IMR-90 (cell line): ENCODE data around the gene TCP11L1. TPM values are rescaled to one million over a fixed set of nuclear protein-coding genes. Genes with fewer than 3 reads are reported as not detected.
A peak's percentile ranks its signal among the peaks of the same experiment; 100 is the strongest.

ENCODE experiments used
- ATAC-seq: fragments of 200-7000 bp; cut with Tn5 transposase; 2 replicates; pipeline ENCODE4 v1.9.1; 2020; ENCODE audit warnings: low read depth, mild to moderate bottlenecking, moderate library complexity
- BruUV-seq: library from RNA; stranded (reverse); fragments of 400-500 nt; replicated peaks from 2 replicates; lab custom pipeline; 2021; lab: Mats Ljungman, UMichigan
- CTCF ChIA-PET: fragments of 300-600 bp; formaldehyde crosslinking; extraction: SDS; loops from one replicate; lab custom pipeline; 2021; ENCODE audit warnings: antibody characterized with exemption; lab: Yijun Ruan, JAX
- POLR2A ChIA-PET: fragments of 300-600 bp; sonication (Branson Sonifier 250); formaldehyde crosslinking; loops from one replicate; lab custom pipeline; 2022; ENCODE audit warnings: antibody characterized with exemption; ENCODE audit not compliant: unreplicated experiment; lab: Charles Lee
- DNase-seq: peaks from one replicate; pipeline ENCODE4 v3.0.0; 2013
- H2AFZ ChIP-seq: replicated peaks from 2 replicates; pipeline ENCODE3; 2013; ENCODE audit warnings: low read length, mild to moderate bottlenecking; ENCODE audit not compliant: poor library complexity
- H2AK5ac ChIP-seq: 2 replicates; pipeline ENCODE4 v1.6.1; 2013; ENCODE audit warnings: low read depth, low read length, inconsistent platforms
- H2AK9ac ChIP-seq: replicated peaks from 2 replicates; pipeline ENCODE3; 2013; ENCODE audit warnings: mild to moderate bottlenecking, low read depth, low read length, moderate library complexity; ENCODE audit not compliant: poor library complexity
- H2BK120ac ChIP-seq: 2 replicates; pipeline ENCODE4 v1.6.1; 2013; ENCODE audit warnings: low read depth, low read length, inconsistent platforms
- H2BK15ac ChIP-seq: 3 replicates; pipeline ENCODE4 v1.6.1; 2013; ENCODE audit warnings: low read depth, low read length, inconsistent platforms
- H2BK20ac ChIP-seq: 2 replicates; pipeline ENCODE4 v1.6.1; 2013; ENCODE audit warnings: low read depth, mild to moderate bottlenecking, inconsistent platforms, low read length, moderate library complexity
- H2BK5ac ChIP-seq: 2 replicates; pipeline ENCODE4 v1.6.1; 2013; ENCODE audit warnings: mild to moderate bottlenecking, low read depth, low read length, inconsistent platforms; ENCODE audit not compliant: poor library complexity, severe bottlenecking
- H3K14ac ChIP-seq: replicated peaks from 2 replicates; pipeline ENCODE4 v1.6.1; 2013; ENCODE audit warnings: low read depth, low read length, inconsistent platforms
- H3K18ac ChIP-seq: 2 replicates; pipeline ENCODE4 v1.6.1; 2013; ENCODE audit warnings: low read depth, low read length, control low read depth
- H3K23ac ChIP-seq: 2 replicates; pipeline ENCODE4 v1.6.1; 2013; ENCODE audit warnings: low read depth, low read length, inconsistent platforms
- H3K27ac ChIP-seq: 2 replicates; pipeline ENCODE4 v1.5.1; 2013; ENCODE audit warnings: mild to moderate bottlenecking, control low read depth, low read length; ENCODE audit not compliant: insufficient read depth
- H3K27me3 ChIP-seq: 2 replicates; pipeline ENCODE4 v1.6.1; 2013; ENCODE audit warnings: low read length; ENCODE audit not compliant: control insufficient read depth, insufficient read depth
- H3K36me3 ChIP-seq: 2 replicates; pipeline ENCODE4 v1.6.1; 2013; ENCODE audit warnings: low read length, mixed read lengths; ENCODE audit not compliant: control insufficient read depth, insufficient read depth
- H3K4ac ChIP-seq: 2 replicates; pipeline ENCODE4 v1.6.1; 2013; ENCODE audit warnings: low read depth, low read length, inconsistent platforms
- H3K4me1 ChIP-seq: 2 replicates; pipeline ENCODE4 v1.6.1; 2013; ENCODE audit warnings: low read length, mixed read lengths; ENCODE audit not compliant: control insufficient read depth, insufficient read depth
- H3K4me2 ChIP-seq: 2 replicates; pipeline ENCODE4 v1.6.1; 2013; ENCODE audit warnings: low read depth, mild to moderate bottlenecking, control low read depth, low read length, moderate library complexity
- H3K4me3 ChIP-seq: 2 replicates; pipeline ENCODE4 v1.5.1; 2013; ENCODE audit warnings: low read depth, mild to moderate bottlenecking, control low read depth, low read length, moderate library complexity; ENCODE audit not compliant: insufficient read depth
- H3K56ac ChIP-seq: 2 replicates; pipeline ENCODE4 v1.6.1; 2013; ENCODE audit warnings: low read length, inconsistent platforms; ENCODE audit not compliant: insufficient read depth; ENCODE audit errors: extremely low read depth
- H3K79me1 ChIP-seq, 2 experiments: 2 replicates each; pipeline ENCODE4 v1.6.1; 2013; ENCODE audit warnings: low read length in 2 of 2, inconsistent platforms in 1 of 2, low read depth in 1 of 2
- H3K9ac ChIP-seq: 2 replicates; pipeline ENCODE4 v1.6.1; 2013; ENCODE audit warnings: low read depth, low read length, control low read depth
- H3K9me1 ChIP-seq: 2 replicates; pipeline ENCODE4 v1.6.1; 2013; ENCODE audit warnings: low read length, inconsistent platforms; ENCODE audit not compliant: insufficient read depth
- H3K9me3 ChIP-seq: 2 replicates; pipeline ENCODE4 v1.6.1; 2013; ENCODE audit warnings: low read length; ENCODE audit not compliant: control insufficient read depth, insufficient read depth
- H4K20me1 ChIP-seq: 2 replicates; pipeline ENCODE4 v1.6.1; 2013; ENCODE audit warnings: low read length, inconsistent platforms; ENCODE audit not compliant: insufficient read depth
- H4K5ac ChIP-seq: 2 replicates; pipeline ENCODE4 v1.6.1; 2013; ENCODE audit warnings: mild to moderate bottlenecking, low read depth, low read length, control low read depth
- H4K8ac ChIP-seq, 2 experiments: 2 replicates each; pipeline ENCODE4 v1.6.1; 2013; ENCODE audit warnings: low read depth in 2 of 2, low read length in 2 of 2, control low read depth in 1 of 2, inconsistent platforms in 1 of 2
- H4K91ac ChIP-seq: 2 replicates; pipeline ENCODE4 v1.6.1; 2013; ENCODE audit warnings: low read depth, low read length, inconsistent platforms; ENCODE audit not compliant: insufficient read depth
- BHLHE40 ChIP-seq: fragments of 150-350 bp; IDR thresholded peaks from 2 replicates; pipeline ENCODE4 v1.6.1; 2016; ENCODE audit warnings: mild to moderate bottlenecking, low read depth, low read length
- FOS ChIP-seq: fragments of 150-350 bp; IDR thresholded peaks from 2 replicates; pipeline ENCODE4 v1.6.1; 2016; ENCODE audit warnings: low read depth, low read length
- MAZ ChIP-seq: IDR thresholded peaks from 2 replicates; pipeline ENCODE4 v1.6.1; 2012; ENCODE audit warnings: low read depth, mild to moderate bottlenecking, low read length, improper control_type of control experiment, moderate library complexity, borderline replicate concordance
- MXI1 ChIP-seq: IDR thresholded peaks from 2 replicates; pipeline ENCODE4 v1.6.1; 2012; ENCODE audit warnings: low read depth, mild to moderate bottlenecking, low read length, moderate library complexity, borderline replicate concordance
- POLR2A ChIP-seq: IDR thresholded peaks from 2 replicates; pipeline ENCODE4 v1.6.1; 2012; ENCODE audit warnings: mild to moderate bottlenecking, low read depth, low read length
- RCOR1 ChIP-seq: IDR thresholded peaks from 2 replicates; pipeline ENCODE4 v1.6.1; 2012; ENCODE audit warnings: mild to moderate bottlenecking, low read length, improper control_type of control experiment; ENCODE audit not compliant: insufficient replicate concordance
- RFX5 ChIP-seq: IDR thresholded peaks from 2 replicates; pipeline ENCODE4 v1.8.0; 2012; ENCODE audit warnings: low read depth, mild to moderate bottlenecking, low read length, moderate library complexity
- SMC3 ChIP-seq: fragments of 150-350 bp; IDR thresholded peaks from 2 replicates; pipeline ENCODE4 v1.6.1; 2016; ENCODE audit warnings: low read depth, mild to moderate bottlenecking, antibody characterized with exemption, low read length, moderate library complexity
- WGBS, 2 experiments: methylation state at CpG; one replicate each; pipeline versions ENCODE4 v1.1.5 to v1.1.7; 2013; ENCODE audit warnings: missing lambda C conversion rate in 2 of 2; ENCODE audit not compliant: insufficient read length in 1 of 2; ENCODE audit errors: extremely low coverage in 2 of 2; 5-methylcytosine and 5-hydroxymethylcytosine counted together
- dilution Hi-C: fragments of 300-500 bp; cut with HindIII; formaldehyde crosslinking; loops from one replicate; pipeline ENCODE4 v1.14.3; 2018; ENCODE audit warnings: low sequenced_read_pairs; ENCODE audit not compliant: unreplicated experiment
- in situ Hi-C: fragments of 300-500 bp; cut with MboI; formaldehyde crosslinking; loops from 3 replicates; pipeline ENCODE4 v1.14.3; 2019; ENCODE audit warnings: low sequenced_read_pairs, inconsistent platforms, mixed read lengths
- intact Hi-C: fragments of 100-400 bp; cut with micrococcal nuclease; formaldehyde crosslinking; loops from 2 replicates; pipeline ENCODE4 v1.10.0; 2022
- polyA plus RNA-seq, 3 experiments: library from polyadenylated mRNA; depleted of rRNA; stranded (reverse); fragments of >200 nt; gene quantifications; 2 replicates each; pipeline ENCODE4 v1.2.3, GENCODE V29; 2012; ENCODE audit warnings: low replicate concordance in 1 of 3
- total RNA-seq: library from RNA; depleted of rRNA; stranded (reverse); fragments of >200 nt; gene quantifications from 2 replicates; pipeline ENCODE4 v1.2.3, GENCODE V29; 2012
- TF ChIP-seq, protein P1 (sequence below): conservative IDR thresholded peaks from 2 replicates; pipeline ENCODE4 v1.5.1; 2012; ENCODE audit warnings: mild to moderate bottlenecking, low read depth, low read length, improper control_type of control experiment
- TF ChIP-seq, protein P2 (sequence below): fragments of 150-350 bp; IDR thresholded peaks from 2 replicates; pipeline ENCODE4 v1.6.1; 2017; ENCODE audit warnings: mild to moderate bottlenecking, antibody characterized with exemption, low read length, low read depth

TCP11L1 gene
- total and polyA plus RNA-seq, 2 of the 4 experiments (the other 2 are of a cell fraction): 13.9 to 17.4 TPM

GRCh38 chr11:33021937-33022336, 17.4 kb upstream of the TCP11L1 start:
- Histone ChIP-seq H3K18ac (no peak overlapping the region), H4K5ac (no peak overlapping the region), H2AK9ac (no peak overlapping the region), H2AFZ (no peak overlapping the region), H3K9ac (no peak overlapping the region), H3K27ac (no peak overlapping the region), H2AK5ac (no peak overlapping the region), H3K14ac (no peak overlapping the region), H3K27me3 (no peaks in the 10 kb centered on the region), H2BK5ac (no peak overlapping the region), H2BK15ac (no peak overlapping the region), H2BK120ac (no peak overlapping the region), H3K9me3 (no peaks in the 10 kb centered on the region), H3K4me2 (no peak overlapping the region), H3K4me3 (no peak overlapping the region), H4K91ac (no peak overlapping the region), H3K36me3 (no peaks in the 10 kb centered on the region), H3K9me1 (0 out of 2 replicates have a peak, but pooled peaks cover 3% of the 10 kb centered on the region), H3K23ac (no peak overlapping the region), H2BK20ac (no peak overlapping the region), H4K20me1 (no peaks in the 10 kb centered on the region), H3K79me1 (peaks cover 18 to 28% of the 10 kb centered on the region in 2 experiments; a peak in 3 of 4 replicates), H3K4ac (no peak overlapping the region), H3K56ac (no peak overlapping the region), H3K4me1 (peaks cover 2% of the 10 kb centered on the region; the same call in 1 of the 2 replicates), H4K8ac (no peak overlapping the region)
- intact Hi-C loops (no loop called here), in situ Hi-C loops (no loop called here), dilution Hi-C loops (no loop called here)
- TF ChIP-seq POLR2A (no peak), SMC3 (no peak), MAZ (no peak), MXI1 (no peak), RCOR1 (no peak), BHLHE40 (no peak), FOS (no peak), RFX5 (no peak)
- TF ChIP-seq, protein P1, sequence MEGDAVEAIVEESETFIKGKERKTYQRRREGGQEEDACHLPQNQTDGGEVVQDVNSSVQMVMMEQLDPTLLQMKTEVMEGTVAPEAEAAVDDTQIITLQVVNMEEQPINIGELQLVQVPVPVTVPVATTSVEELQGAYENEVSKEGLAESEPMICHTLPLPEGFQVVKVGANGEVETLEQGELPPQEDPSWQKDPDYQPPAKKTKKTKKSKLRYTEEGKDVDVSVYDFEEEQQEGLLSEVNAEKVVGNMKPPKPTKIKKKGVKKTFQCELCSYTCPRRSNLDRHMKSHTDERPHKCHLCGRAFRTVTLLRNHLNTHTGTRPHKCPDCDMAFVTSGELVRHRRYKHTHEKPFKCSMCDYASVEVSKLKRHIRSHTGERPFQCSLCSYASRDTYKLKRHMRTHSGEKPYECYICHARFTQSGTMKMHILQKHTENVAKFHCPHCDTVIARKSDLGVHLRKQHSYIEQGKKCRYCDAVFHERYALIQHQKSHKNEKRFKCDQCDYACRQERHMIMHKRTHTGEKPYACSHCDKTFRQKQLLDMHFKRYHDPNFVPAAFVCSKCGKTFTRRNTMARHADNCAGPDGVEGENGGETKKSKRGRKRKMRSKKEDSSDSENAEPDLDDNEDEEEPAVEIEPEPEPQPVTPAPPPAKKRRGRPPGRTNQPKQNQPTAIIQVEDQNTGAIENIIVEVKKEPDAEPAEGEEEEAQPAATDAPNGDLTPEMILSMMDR: no peak
- TF ChIP-seq, protein P2, sequence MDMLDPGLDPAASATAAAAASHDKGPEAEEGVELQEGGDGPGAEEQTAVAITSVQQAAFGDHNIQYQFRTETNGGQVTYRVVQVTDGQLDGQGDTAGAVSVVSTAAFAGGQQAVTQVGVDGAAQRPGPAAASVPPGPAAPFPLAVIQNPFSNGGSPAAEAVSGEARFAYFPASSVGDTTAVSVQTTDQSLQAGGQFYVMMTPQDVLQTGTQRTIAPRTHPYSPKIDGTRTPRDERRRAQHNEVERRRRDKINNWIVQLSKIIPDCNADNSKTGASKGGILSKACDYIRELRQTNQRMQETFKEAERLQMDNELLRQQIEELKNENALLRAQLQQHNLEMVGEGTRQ: no peak
- DNase-seq (no peak), ATAC-seq (peak; percentile 14; the same call in 1 of the 2 replicates)
- POLR2A ChIA-PET: no interaction called here
- no CpG with 5 or more reads among the region's 1 CpG for WGBS, 2 experiments
- BruUV-seq: no TSS peak
- CTCF ChIA-PET: interaction anchor here (1.0 kb wide), 1 partner anchor 27 kb away, joined by 3 read pairs; no protein-coding TSS in a partner anchor
